Measurements from ENCODE around the gene ENDOV.

ENDOV gene

GRCh38 chr17:80482555-80483308 lies 67.8 kb downstream of the ENDOV start:
- DNase-seq (ENCODE audit: low read depth, low spot score) = no peak
- Histone ChIP-seq H3K4me3 (no peak overlapping the region), H3K9me3 (ENCODE audit: low read depth, low read length) (no peaks in the 10 kb centered on the region), H3K36me3 (ENCODE audit: insufficient read depth, low read length) (no peaks in the 10 kb centered on the region), H3K27ac (no peak overlapping the region), H3K9ac (ENCODE audit: insufficient read length) (no peak overlapping the region)
- TF ChIP-seq FOXP2 (optimal IDR thresholded peaks at IDR 0.05; ENCODE audit: control extremely low read depth, extremely low read length, insufficient read depth) (no peak), EZH2 (IDR thresholded peaks at IDR 0.05) (no peak), POLR2AphosphoS5 (IDR thresholded peaks at IDR 0.05; ENCODE audit: borderline replicate concordance, low read depth, low read length) (no peak)

- no peaks in the 10 kb centered on the region for H3K9me3 ChIP-seq (ENCODE audit: low read depth, low read length)
- no peak overlapping the region for H3K27ac ChIP-seq
- DNase-seq (ENCODE audit: low read depth, low spot score) = no peak
- no peak overlapping the region for H3K9ac ChIP-seq (ENCODE audit: insufficient read length)
- no peak overlapping the region for H3K4me3 ChIP-seq
- no peaks in the 10 kb centered on the region for H3K36me3 ChIP-seq (ENCODE audit: insufficient read depth, low read length)
- TF ChIP-seq FOXP2 (optimal IDR thresholded peaks at IDR 0.05; ENCODE audit: control extremely low read depth, extremely low read length, insufficient read depth) = no peak
- TF ChIP-seq POLR2AphosphoS5 (IDR thresholded peaks at IDR 0.05; ENCODE audit: borderline replicate concordance, low read depth, low read length) = no peak
- no peak for TF ChIP-seq EZH2 (IDR thresholded peaks at IDR 0.05)
These were observed 70.9 kb downstream of the ENDOV start for GRCh38 chr17:80485846-80486245.

GRCh38 chr17:80486692-80487091 lies 71.7 kb downstream of the ENDOV start:
- H3K4me3 ChIP-seq = no peak overlapping the region
- DNase-seq (ENCODE audit: low read depth, low spot score) = no peak
- H3K27ac ChIP-seq = no peak overlapping the region
- H3K9ac ChIP-seq (ENCODE audit: insufficient read length) = no peak overlapping the region
- TF ChIP-seq EZH2 (IDR thresholded peaks at IDR 0.05) = no peak
- TF ChIP-seq POLR2AphosphoS5 (IDR thresholded peaks at IDR 0.05; ENCODE audit: borderline replicate concordance, low read depth, low read length) = no peak
- TF ChIP-seq FOXP2 (optimal IDR thresholded peaks at IDR 0.05; ENCODE audit: control extremely low read depth, extremely low read length, insufficient read depth) = no peak
- no peaks in the 10 kb centered on the region for H3K36me3 ChIP-seq (ENCODE audit: insufficient read depth, low read length)
- H3K9me3 ChIP-seq (ENCODE audit: low read depth, low read length) = no peaks in the 10 kb centered on the region

GRCh38 chr17:80487511-80487910 lies 72.5 kb downstream of the ENDOV start:
- Histone ChIP-seq H3K9me3 (ENCODE audit: low read depth, low read length) (no peaks in the 10 kb centered on the region), H3K36me3 (ENCODE audit: insufficient read depth, low read length) (no peaks in the 10 kb centered on the region), H3K9ac (ENCODE audit: insufficient read length) (no peak overlapping the region), H3K27ac (no peak overlapping the region), H3K4me3 (no peak overlapping the region)
- TF ChIP-seq FOXP2 (optimal IDR thresholded peaks at IDR 0.05; ENCODE audit: control extremely low read depth, extremely low read length, insufficient read depth) (no peak), POLR2AphosphoS5 (IDR thresholded peaks at IDR 0.05; ENCODE audit: borderline replicate concordance, low read depth, low read length) (no peak), EZH2 (IDR thresholded peaks at IDR 0.05) (no peak)
- no peak for DNase-seq (ENCODE audit: low read depth, low spot score)

Measured in SK-N-MC (cell line).